NCI-H1417 (cell line): ENCODE data around the gene DGKQ.

ENCODE experiments used
- DNase-seq, 3 experiments: peaks; one replicate each; lab custom pipeline; 2025; lab: John Stamatoyannopoulos, UW

The DGKQ gene

GRCh38 chr4:995311-996026 is 22.1 kb upstream of the DGKQ start:
- no peak for DNase-seq

- DNase-seq = no peak
Measured at GRCh38 chr4:993111-994029, 20.0 kb upstream of the DGKQ start, which contains the start of gene SLC26A1. Gene SLC26A1, minus strand, starts transcription at chr4:993404. Its CDS starts 1,701 bp downstream, at chr4:991703.

- DNase-seq = no peak
Measured at GRCh38 chr4:992297-993110, 19.1 kb upstream of the DGKQ start.

GRCh38 chr4:991451-992296 is 18.3 kb upstream of the DGKQ start:
- DNase-seq = no peak

GRCh38 chr4:990746-991367 is 17.5 kb upstream of the DGKQ start:
- no peak for DNase-seq

GRCh38 chr4:989722-990471 is 16.5 kb upstream of the DGKQ start:
- no peak for DNase-seq

GRCh38 chr4:988726-989721 is 15.7 kb upstream of the DGKQ start:
- no peak for DNase-seq

GRCh38 chr4:987624-988513 is 14.5 kb upstream of the DGKQ start:
- DNase-seq = no peak

GRCh38 chr4:986879-987623 is 13.7 kb upstream of the DGKQ start, which contains the start of gene IDUA:
Gene IDUA, plus strand, starts transcription at chr4:987044. Its CDS starts 41 bp downstream, at chr4:987085.
- DNase-seq = peak; percentile 50 to 88 (median 81)

GRCh38 chr4:986428-986878 is 13.1 kb upstream of the DGKQ start:
- DNase-seq = peak in 1 of 3 experiments; percentile 81

- DNase-seq = no peak
Measured at GRCh38 chr4:985123-985830, 11.9 kb upstream of the DGKQ start.

GRCh38 chr4:984336-985054 is 11.1 kb upstream of the DGKQ start:
- DNase-seq = no peak

- no peak for DNase-seq
Measured at GRCh38 chr4:982814-983213, 9.4 kb upstream of the DGKQ start.

GRCh38 chr4:982291-982690 is 8.9 kb upstream of the DGKQ start:
- DNase-seq = no peak

GRCh38 chr4:978957-979701 is 5.8 kb upstream of the DGKQ start:
- DNase-seq = no peak
